DMS53 (cell line): ENCODE results near the gene FRS3.
A peak's percentile ranks its signal among the peaks of the same experiment; 100 is the strongest.

Source experiments
- DNase-seq: peaks from one replicate; lab custom pipeline; 2025; lab: John Stamatoyannopoulos, UW

The FRS3 gene

DNA sequence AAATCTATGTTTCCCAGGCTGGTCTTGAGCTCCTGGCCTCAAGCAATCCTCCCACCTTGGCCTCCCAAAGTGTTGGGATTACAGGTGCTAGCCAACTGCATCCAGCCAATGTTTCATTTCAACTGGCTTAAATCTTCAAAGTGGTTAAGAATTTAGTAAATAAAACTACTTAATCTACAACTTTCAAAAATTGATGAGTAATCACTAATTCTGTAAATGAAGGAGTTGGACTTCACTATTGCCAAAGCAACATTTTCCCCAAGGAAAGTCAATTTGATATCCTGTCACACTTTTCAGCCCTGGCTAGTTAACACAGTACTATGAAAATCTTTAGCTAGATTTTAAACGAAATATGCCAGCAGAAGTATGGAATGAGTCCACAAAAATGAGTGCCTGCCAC, 11.6 kb upstream of the FRS3 start:
- no peak for DNase-seq

DNA sequence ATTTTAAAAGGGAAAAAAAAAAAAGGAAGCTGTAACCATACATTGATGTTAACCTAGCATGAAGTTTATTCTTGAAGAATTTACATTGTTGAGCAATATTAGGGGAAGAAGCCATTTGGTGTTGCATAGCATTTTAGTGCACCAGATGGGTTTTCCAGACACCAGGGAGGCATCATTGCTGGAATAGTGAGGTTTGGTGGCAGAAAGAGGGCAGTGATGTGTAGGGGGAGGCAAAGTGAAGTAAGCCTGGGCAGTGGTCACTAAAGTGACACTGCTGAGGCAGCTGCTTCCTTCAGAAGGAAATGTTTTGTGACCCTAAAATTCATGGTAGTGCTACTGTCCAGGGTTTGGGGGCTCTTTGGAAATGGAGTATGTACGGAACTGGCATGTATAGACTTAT, 10.3 kb upstream of the FRS3 start:
- no peak for DNase-seq

DNA sequence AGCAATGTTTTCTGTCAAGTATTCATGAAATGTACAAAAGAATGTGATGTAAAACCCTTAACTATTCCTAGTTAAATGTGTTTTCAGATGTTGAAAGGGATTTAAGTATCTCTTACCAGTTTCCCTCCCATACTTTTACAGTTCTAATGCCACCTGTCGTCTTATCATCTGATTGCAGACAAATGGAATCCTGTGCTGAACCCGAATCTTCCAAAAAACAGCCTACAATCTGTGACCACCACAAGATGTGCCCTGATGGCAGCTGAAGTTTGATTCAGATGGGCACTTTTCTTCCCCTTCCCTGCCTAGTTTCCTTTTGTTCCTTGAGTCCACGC, 9.7 kb upstream of the FRS3 start:
- DNase-seq, result no peak

DNA sequence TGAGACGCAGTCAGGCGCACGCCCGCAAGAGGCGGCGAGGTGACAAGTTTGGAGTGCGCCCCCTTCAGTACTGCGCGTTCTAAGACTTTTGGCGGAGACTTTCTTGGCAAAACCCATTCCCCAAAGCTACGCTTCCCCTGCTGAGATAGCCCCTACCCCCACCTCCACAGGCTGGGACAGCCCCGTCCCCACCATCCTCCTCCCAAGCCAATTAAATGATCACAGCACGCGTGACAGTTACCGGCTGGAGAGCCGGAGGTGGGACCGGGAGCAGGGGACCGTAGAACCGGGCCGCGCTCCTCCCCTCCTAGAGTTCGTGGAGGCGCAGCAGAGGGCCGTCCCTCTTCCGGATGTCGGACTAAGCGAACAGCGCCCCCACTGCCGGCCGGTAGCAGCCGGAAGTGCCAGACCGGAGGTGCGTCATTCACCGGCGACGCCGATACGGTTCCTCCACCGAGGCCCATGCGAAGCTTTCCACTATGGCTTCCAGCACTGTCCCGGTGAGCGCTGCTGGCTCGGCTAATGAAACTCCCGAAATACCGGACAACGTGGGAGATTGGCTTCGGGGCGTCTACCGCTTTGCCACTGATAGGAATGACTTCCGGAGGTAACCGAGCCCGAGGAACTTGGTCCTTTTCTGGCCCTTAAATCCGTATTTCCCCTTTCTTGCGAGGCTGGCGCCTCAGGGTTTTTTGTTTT, 7.7 kb upstream of the FRS3 start, which contains the start of gene TOMM6:
Gene TOMM6 (plus strand): TSS at position 476 of the 699 bp plus-strand sequence. CDS start 4 bp downstream, at position 480.
- peak; percentile 98 for DNase-seq

DNA sequence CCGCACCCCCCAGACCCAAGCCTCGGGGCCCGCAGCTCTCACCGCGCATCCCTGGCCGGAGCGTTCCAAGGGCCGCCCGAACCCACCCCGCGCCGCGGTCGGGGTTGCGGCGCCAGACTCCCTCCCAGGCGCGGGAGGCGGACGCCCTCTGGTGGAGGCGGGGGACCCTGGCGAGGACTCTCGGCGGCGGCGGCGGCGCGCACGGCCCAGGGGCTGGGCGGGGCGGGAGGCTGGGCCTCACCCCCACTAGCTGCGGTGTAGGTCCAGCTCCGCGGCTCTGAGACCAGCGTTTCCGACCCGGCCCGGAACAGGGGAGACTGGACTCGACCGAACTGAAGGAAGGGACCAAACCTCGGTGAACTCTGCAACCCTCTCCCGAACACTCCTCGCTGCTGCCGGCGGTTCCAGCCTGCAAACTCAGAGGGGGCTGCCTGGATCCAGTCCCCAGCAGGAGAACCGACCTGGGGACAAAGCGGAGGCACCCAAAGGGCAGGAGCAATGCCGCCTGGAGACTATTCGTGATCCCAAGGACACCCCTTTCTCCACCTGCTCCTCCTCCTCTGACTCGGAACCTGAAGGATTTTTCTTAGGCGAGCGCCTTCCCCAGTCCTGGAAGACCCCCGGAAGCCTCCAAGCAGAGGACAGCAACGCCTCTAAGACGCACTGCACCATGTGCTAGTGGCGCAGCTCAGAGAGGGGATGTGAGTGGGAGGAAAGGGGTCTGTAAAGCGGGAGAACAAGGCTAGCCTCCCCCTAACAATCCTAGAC, 6.9 kb upstream of the FRS3 start:
- DNase-seq, result peak; percentile 93

DNA sequence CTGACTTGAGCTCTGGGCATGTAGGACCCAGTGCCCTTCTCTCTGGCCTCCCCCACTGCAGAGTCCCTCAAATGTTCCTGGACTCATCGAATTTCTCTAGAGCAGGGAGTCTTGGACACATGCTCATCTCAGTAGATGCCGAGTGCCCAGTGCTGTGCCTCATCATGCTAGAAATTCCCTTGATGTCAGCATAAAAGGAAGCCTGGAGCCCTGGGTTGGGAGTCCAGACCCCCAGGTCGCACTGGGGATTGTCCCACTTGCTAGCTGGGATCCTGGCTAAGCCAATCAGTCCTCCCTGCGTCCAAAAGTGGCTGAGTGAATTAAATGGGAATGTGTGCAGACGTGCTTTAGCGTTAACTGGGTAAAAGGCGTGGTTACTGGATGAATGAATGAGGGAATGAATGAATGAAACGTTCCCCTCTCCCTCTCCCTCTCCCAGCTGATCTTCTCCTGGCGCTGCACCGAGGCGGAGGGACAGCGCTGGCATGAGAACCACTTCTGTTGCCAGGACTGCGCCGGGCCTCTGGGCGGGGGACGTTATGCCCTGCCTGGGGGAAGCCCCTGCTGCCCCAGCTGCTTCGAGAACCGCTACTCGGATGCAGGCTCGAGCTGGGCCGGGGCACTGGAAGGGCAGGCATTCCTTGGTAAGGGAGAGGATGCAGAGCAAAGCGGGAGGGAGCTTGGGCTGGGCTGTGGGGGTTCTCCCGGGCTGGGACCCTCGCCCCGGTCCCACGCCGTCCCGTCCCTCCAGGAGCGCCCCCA, 6.2 kb upstream of the FRS3 start:
- DNase-seq, result peak; percentile 59

DNA sequence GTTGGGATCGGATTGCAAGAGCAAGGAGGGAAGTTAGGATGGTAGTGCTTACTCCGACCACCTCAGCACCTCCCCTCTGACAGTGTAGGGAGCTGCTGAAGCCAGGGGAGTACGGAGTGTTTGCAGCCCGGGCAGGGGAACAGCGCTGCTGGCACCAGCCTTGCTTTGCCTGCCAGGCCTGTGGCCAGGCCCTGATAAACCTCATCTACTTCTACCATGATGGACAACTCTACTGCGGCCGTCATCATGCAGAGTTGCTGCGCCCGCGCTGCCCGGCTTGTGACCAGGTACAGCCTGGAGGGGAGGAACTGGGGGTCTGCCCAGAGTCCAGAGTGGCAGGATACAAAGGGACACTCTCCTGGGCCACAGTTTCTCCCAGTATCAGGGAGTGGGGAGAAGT, 5.6 kb upstream of the FRS3 start:
- DNase-seq, result no peak

DNA sequence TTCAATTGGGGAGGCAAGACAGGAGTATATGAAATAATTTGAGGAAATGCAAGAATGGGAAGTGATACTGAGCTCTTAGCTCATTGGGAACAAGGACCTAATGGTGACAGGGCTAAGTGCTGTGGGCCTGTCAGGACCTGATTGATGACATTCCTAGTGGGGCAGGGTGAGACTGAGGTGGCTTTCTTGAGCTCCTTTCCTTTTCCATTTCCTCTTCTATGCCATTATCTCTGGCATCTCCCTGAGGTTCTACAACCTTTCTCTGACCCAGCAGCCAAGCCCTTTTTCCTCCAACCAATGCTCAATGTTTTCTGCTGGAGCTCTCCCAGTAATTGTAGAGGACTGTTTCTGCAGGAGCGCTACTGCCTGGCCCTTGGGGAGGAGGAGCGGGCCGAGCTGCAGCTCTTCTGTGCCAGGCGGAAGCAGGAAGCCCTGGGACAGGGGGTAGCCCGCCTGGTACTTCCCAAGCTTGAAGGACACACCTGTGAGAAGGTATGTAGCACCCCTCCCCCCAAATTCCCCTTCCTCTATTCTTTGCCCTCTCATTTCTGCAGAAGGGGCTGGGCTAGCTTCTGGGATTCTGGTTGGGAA, 5.0 kb upstream of the FRS3 start:
- no peak for DNase-seq

DNA sequence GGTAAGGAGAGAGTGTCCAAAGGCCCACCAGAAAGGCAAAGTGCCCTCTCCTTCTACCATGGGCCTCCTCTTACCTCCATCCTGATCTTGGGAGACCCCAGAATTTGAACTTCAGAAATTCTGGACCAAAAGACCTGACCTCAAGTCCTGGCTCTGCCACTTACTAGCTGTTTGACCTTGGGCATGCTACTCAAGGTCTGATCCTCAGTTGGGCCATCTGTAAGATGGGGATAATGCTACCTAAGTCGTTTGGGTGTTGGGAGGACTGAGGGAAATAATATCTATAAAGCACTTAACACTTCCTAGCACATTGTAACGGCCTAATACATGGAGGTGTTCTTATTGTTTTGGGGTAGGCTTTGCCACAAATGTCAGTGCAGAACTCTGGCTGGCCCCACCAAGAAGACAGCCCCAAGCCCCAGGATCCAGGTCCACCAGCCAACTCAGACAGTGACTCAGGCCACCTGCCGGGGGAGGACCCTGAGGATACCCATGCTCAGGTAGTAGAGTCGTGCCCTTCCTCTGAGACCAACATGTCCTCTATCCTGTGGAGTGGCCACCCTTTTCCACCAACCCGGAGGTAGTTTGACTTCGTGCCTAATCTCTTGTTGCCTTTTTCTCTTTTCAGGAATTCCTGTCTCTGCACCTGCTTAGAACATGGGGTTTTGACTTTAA, 3.5 kb upstream of the FRS3 start:
- DNase-seq, result no peak

DNA sequence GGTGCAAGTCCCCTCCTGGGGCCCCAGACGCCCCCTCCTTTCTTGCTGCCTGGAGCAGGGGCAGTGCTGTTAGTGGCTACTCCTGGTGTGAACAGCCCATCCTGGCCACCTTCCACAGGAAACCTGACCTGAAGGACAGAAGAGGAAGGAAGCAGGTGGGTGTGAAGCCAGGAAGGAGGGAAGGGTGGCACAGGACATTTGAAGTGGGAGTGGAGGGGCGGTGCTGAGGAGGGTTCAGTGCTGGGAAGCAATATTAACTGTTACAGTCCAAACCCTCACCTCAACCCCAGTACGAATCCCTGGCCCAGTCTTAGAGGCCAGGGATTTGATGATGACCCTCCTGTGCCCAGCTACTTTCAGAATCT, 1.6 kb upstream of the FRS3 start:
- DNase-seq, result no peak

DNA sequence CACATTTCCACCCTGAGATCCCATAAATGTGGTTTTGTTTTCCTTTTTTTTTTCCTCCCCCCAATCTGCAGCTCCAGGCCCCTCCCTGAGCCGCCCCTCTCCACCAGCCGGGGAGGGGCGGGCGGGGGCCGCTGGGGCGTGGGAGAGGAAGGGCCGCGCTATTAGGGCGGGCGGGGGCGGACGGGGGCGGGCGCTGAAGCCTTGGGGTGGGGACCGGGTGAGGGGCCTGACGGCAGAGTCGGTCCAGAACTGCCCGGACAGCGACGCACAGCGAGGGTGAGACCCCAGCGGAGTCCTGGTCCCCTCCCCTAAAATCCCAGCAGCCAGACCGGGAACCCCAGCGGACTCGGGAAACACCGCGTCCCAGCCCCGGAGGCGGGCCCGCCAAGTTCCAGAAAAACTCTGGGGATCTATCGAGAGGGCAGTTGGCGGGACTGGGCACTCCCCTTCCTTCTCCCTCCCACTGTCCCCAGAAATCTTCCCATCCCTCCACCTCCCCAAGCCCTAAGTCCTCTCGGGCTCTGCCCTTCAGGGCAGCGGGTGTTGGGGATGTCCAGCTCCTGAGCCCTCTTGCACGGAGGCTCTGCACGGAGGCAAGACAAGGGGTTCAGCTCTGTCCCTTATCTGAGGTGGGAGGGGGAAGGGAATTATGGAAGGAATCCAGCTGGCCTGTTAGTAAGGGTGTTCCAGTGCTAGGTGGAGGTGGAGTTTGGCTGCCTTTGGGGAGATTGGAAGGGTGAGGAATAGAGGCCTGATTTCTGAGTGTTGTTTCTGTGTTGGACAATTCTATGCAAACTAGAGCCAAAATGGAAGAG, 1.1 kb upstream of the FRS3 start, which contains the start of gene PRICKLE4:
Gene PRICKLE4 (plus strand): TSS at position 232 of the 815 bp plus-strand sequence. CDS start 2,692 bp downstream, outside the sequence.
- DNase-seq, result peak; percentile 63

DNA sequence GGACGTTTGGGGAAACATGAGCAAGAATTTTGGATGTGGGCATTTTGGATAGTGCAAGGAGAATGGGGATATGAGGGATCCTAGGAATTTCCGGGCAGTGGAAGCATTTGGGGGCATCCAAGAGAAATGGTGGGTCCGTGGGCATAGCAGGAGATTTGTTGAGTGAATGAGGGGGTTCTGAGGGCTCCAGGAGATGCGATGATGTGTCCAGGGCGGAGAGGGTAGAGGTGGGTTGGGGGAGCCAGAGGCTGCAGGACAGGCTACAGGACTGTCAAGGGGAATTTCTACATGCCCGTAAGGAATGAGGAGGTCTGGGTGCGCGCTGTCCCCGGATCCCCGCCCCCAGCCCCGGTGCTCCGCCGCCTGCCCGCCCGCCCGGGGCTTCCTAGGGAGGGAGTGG, 364 bp downstream of the FRS3 start:
- DNase-seq, result no peak

DNA sequence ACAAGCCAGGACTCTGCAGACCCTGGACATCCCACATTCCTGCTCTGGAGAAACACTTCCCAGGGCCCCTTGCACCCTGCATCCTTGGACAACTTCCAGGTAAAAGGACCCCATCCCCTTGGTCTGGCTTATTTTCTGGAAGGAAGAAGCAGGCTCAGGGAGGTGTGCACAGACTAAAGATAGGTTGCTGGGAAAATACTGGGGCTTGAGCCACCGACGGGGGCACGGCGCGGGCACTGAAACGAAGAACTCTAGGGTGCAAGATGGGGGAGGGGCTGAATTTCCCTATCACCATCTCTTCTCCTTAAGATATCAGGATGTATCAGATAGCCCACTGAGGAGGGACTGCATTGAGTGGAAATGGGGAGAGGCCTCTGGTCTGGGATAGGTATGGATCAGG, 805 bp downstream of the FRS3 start:
- no peak for DNase-seq

DNA sequence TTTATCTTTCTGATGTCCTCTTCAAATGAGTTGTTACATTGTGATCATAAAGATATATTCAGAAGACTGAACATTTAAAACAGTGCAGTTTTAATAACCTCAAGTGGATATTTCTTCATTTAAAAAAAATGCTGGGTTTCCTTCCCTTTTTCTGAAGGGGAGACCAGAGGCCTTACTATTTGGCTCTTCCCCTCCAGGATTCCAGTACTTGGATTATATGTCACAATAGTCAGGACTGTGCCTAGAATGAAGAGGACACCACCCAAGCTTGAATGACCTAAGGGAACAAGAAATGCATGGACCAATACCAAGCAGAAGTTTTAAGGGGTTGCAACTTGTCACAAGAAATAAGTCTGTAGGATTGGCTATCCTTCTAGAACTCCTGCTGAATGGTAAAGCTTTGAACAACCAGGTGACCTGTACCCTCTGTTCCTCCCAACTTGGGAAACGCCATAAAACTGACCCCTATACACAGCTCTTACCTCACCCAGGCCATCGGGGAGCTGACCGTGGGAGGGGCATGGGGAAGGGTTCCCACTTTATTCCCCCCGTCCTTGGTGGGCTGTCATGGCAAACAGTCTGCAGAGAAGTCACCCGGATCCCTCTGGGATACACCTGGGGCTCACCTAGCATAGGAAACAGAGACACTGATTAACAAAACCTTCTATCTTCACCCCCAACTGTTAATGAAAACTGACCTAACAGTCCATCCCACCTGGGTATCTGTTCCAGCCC, 2.0 kb downstream of the FRS3 start:
- DNase-seq, result no peak

DNA sequence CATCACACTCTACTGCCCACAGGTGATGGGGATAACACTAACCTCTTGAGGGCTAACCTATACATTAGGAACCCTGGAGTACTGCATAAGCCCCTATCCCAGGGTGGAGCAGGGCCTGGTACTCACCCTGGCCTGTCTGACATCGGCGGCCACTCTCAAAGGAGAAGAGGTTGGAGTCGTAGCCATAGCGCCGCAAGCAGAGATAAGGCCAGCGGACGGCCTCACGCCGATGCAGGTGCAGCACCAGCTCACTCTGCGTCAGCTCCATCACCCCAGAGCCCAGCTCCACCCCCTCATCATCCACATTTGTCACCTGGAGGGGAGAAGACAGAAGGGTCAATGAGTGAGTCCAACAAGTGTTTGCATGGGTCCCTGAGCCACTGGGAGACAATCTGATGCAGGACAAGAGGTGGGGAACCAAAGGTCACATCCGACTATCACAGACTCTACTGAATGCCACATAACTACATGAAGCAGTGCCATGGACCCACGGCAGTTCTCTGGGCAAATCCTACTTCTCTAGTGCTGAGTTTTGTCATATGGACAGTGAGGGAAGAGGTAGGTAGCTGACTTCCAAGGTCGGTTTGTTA, 4.3 kb downstream of the FRS3 start:
- DNase-seq, result no peak

DNA sequence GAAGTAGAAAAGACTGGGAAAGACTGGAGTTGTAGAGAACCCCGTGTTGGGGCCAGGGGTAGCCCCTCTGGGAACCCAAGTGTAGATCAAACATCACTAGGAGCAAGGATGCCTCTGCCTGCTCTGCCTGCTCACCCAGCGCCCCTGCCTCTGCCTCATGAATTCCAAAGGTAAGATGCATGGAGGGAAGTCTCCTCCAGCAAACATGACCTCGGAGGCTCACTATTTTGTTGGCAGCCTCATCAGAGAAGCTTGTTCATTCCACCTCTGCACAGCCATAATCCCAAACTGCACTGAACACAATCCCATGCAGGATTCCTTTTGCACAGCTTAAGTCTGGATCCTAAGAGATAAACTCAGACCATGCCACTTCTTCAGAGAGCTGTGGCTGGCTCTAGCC, 4.9 kb downstream of the FRS3 start:
- no peak for DNase-seq

DNA sequence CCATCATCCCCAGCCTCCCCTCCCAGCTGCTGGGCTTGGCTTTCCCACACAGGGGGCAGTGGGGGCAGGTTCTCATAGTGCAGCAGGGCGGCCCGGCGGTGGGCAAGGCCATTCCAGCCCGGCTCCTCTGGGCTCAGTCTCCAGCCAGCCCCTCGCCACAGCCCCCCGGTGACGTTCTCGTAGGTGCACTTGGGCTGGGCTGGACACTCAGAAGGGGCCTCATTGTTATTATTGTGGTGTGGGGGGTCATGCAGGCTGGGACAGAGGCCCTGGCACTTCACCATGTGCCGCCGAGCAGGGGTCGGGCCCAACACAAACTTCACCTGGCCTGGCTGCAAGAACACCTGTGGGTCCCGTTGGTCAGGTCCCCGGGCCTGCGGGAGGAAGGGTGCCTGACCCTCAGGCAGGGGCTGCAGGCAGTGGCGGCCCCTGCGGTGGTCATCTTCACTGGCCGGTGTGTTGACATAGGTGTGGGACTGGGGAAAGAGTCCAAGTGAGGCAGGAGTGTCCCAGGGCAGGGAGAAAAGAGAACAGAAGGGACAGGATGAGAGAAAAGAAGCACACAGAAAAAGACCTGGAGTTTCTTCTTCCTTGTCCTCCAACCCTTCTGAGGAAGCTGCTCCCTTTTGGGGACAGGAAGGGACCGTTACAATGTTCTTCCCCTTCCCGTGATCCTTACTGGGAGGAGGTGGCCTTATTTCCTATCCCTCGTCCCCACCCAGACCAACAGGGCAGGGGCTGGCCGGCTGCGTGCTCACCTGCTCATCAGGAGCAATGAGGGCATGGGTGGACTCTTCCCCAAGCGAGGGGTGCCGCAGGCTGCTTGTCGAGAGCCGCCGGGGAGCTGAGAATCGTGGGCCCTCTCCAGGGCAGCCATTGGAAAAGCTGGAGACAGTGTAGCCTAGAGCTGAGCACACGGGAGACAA, 8.4 kb downstream of the FRS3 start:
- DNase-seq, result no peak

DNA sequence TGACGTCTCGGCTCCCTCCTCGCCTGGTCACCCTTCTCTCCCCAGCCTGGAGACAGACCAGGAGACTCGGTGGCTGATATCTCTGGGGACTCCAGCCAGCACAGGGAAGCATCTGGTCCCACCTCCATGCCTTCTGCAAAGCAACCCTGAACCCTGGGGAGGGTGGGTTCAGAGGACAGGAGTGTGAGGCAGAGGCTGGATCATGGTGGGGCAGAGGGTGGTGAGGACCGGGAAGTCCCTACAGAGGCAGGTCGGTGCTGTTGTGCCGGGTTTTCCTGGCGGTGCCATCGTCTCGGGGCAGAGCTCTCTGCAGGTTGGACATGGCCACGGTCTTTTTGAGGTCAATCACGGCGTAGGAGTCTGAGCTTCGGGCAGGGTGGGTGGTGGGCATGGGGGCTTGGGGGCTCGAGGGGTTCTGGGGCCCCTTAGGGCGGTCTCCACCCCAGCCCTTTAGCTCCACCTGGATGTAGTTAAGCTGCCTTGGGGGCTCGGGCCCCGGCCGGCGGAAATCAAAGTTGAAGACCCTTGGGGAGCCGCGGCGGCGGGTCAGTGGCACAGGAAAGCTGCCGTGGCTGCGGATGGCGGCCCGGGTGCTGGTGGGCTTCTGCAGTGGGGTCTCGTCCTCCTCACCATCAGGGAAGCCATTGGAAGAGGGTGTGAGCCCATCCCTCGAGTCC, 9.2 kb downstream of the FRS3 start:
- no peak for DNase-seq
